Measurements from ENCODE around the gene MPP2.

GRCh38 chr17:43915559-43915958, 8.2 kb upstream of the MPP2 start:
- TF ChIP-seq POLR2A (IDR thresholded peaks at IDR 0.05) (no peak), CTCF (IDR thresholded peaks at IDR 0.05) (no peak), EP300 (IDR thresholded peaks at IDR 0.05) (no peak), POLR2AphosphoS5 (IDR thresholded peaks at IDR 0.05) (no peak)
